ENCODE results near the gene MPDZ. TPM values are rescaled to one million over a fixed set of nuclear protein-coding genes. Genes with fewer than 3 reads are reported as not detected.
A peak's percentile ranks its signal among the peaks of the same experiment; 100 is the strongest.

Gene MPDZ
- polyA plus RNA-seq, 4 donors = 37.1 to 52.4 (median 46.7) TPM

DNA sequence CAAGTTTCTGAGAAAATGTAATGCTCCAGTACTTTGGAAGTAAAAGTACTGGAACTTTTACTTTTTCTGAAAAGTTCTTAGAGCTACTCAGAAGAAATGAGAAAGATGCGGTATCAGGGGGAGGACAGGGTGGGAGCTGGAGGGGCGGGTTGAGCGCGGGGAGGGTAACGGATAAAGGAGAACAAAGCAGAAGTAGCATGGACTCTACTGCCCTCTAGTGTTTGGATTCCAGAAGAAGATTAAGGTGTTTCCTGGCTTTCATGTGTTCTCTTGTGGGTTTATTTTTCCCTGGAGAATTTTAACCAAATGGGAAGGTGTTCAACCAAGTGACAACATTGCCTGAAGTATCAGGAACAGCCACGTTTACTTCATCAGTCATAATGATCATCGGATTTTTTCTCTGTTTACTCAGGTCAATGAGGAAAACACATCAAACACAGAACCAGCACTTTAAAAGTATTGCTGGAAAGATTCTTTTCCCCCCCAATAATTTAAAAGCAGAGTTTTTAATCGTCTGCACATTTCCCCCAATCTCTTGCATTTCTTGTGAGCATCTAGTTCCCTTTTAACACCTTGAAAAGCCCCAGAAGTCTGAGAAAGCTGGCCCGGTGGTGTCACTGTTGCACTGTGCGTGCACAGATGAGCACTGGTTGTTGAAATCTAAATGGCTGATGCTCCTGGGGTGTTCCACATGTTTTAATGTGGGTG lies 190.6 kb downstream of the MPDZ start:
- peak; percentile 31 to 54 (median 50) for DNase-seq (ENCODE audit: low read depth in 4 of 4, low spot score in 3 of 4)

GRCh38 chr9:13083963-13084528 lies 195.4 kb downstream of the MPDZ start:
- DNase-seq (ENCODE audit: low read depth in 4 of 4, low spot score in 3 of 4) = no peak

DNA sequence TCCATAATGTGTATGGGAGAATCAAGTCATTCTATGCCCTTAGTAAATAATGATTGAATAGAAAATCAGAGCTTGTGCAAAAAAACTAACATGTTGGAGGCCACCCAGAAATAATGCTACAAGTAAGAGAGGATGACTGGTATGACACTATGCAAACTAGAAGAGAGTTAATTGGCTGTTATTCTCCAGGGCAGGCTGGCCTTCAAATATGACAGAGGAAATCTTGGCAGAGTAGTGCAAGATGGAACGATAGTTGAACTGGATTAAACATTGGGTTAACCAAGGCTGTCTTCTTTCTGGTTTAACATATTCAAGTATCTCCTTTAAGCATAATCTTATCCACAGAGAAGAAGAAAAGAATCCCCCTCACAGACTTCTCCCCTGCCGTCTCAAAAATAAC lies 196.1 kb downstream of the MPDZ start:
- no peak for DNase-seq (ENCODE audit: low read depth in 4 of 4, low spot score in 3 of 4)

- DNase-seq (ENCODE audit: low read depth in 4 of 4, low spot score in 3 of 4) = no peak
Observed at GRCh38 chr9:13082796-13083195, 196.7 kb downstream of the MPDZ start.

GRCh38 chr9:13078164-13078563 lies 201.3 kb downstream of the MPDZ start:
- no peak for DNase-seq (ENCODE audit: low read depth in 4 of 4, low spot score in 3 of 4)

- no peak for DNase-seq (ENCODE audit: low read depth in 4 of 4, low spot score in 3 of 4)
Observed at GRCh38 chr9:13076616-13077015, 202.9 kb downstream of the MPDZ start.

DNA sequence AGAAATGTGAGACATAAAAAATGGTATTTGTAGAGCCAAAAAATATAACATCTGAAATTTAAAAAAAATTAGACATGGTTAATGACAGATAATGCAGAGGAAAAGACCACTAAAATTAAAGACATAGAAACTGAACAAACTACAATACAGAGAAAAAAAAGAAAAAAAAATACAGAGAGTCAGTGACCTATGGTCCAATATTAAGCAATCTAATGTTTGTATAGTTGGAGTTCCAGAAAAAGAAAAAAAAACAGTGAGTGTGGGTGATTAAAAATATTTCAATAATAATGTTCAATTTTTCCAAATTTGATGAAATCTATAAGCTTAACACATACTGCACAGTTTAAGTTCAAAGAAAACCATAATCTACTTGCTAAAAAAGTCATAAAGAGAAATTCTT lies 207.6 kb downstream of the MPDZ start:
- DNase-seq (ENCODE audit: low read depth in 4 of 4, low spot score in 3 of 4) = no peak

- no peak for DNase-seq (ENCODE audit: low read depth in 4 of 4, low spot score in 3 of 4)
Observed at GRCh38 chr9:13070612-13071595, 208.6 kb downstream of the MPDZ start.

DNA sequence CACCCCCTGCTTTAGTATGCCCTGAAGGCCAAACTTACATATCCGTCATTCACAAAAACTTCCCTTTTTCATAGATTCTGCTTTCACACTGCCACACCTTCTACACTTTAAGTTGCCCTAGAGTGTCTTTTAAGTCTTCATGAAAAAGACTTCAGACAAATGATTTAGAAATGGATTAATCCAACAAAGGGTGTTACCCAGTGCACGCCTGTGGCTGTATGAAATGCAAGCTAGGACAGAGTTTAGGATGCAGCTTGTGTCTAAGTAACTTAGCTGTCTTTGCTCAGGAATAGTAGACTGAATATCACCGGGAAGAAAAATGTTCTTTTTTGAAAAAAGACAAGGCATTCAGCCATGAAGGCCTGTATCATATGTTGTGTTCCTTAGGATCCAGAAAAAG lies 210.0 kb downstream of the MPDZ start:
- DNase-seq (ENCODE audit: low read depth in 4 of 4, low spot score in 3 of 4) = no peak

DNA sequence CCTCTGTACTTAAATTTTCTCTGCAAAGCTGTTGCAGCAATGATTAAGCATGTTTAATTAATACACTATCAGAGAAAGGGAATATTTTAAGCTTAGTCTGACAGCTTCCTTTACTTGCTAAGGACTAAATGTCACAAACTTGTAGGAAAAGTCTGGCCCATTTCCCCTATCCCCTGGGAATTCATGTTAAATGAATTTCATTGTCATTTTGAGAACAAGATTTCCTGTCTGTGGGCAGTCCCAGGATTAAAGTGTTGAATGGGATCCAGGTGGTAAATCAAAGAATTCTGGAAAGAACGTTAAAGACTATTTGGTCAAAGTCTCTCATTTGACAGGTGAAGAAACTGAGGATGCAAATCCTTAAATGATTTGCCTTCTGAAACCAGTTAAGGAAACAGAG lies 214.8 kb downstream of the MPDZ start:
- DNase-seq (ENCODE audit: low read depth in 4 of 4, low spot score in 3 of 4) = no peak

DNA sequence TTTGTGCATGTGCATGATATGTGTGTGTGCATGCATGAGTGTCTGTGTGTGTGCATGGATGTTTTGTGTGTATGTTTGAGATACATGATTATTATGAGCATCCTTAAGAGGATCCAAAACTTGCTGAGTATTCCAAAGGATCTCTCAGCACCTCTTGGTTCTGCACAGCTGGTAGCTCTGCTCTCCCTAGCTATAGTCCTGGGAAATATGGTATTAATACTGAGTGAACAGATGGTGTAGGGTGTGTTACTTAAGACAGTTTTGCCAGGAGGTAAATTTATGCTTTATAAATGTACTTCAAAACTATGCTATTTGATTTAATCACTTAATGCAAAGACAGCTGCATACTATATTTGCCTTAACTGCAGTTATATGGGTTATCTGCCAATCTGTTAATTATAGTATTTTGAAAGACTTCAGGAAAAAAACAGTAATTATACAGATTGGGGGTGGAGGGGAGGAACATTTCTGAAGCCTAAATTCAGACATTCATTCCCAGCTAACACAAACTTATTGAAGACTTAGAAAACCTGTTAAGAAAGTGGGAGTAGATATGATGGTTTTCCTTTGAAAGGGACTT lies 215.5 kb downstream of the MPDZ start:
- no peak for DNase-seq (ENCODE audit: low read depth in 4 of 4, low spot score in 3 of 4)

DNA sequence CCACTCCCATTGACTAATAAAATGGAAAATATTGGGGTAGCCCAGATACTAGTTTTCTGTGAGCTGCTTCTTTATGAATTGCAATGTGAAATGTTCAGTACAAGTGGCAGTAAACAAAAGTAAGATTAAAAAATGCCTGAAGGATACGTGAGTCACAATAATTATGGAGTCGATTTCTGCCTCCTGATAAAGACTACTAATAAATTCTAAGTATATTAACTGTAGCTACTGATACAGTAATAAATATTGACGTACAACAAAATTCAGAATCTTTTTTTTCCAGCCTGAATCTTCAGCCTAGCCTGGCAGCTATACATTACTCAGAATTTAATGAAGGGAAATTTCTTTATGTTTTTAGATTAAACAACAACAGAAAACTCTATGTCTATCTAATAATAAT lies 218.1 kb downstream of the MPDZ start:
- DNase-seq (ENCODE audit: low read depth in 4 of 4, low spot score in 3 of 4) = no peak
